IMR-90 (cell line): ENCODE results near the gene CYP4F3. TPM values are rescaled to one million over a fixed set of nuclear protein-coding genes. Genes with fewer than 3 reads are reported as not detected.

Experiments used
- ATAC-seq: fragments of 200-7000 bp; cut with Tn5 transposase; 2 replicates; pipeline ENCODE4 v1.9.1; 2020; ENCODE audit warnings: low read depth, mild to moderate bottlenecking, moderate library complexity
- BruUV-seq: library from RNA; stranded (reverse); fragments of 400-500 nt; replicated peaks from 2 replicates; lab custom pipeline; 2021; lab: Mats Ljungman, UMichigan
- CTCF ChIA-PET: fragments of 300-600 bp; formaldehyde crosslinking; extraction: SDS; loops from one replicate; lab custom pipeline; 2021; ENCODE audit warnings: antibody characterized with exemption; lab: Yijun Ruan, JAX
- POLR2A ChIA-PET: fragments of 300-600 bp; sonication (Branson Sonifier 250); formaldehyde crosslinking; loops from one replicate; lab custom pipeline; 2022; ENCODE audit warnings: antibody characterized with exemption; ENCODE audit not compliant: unreplicated experiment; lab: Charles Lee
- DNase-seq: peaks from one replicate; pipeline ENCODE4 v3.0.0; 2013
- H2AFZ ChIP-seq: replicated peaks from 2 replicates; pipeline ENCODE3; 2013; ENCODE audit warnings: low read length, mild to moderate bottlenecking; ENCODE audit not compliant: poor library complexity
- H2AK5ac ChIP-seq: 2 replicates; pipeline ENCODE4 v1.6.1; 2013; ENCODE audit warnings: low read depth, low read length, inconsistent platforms
- H2AK9ac ChIP-seq: replicated peaks from 2 replicates; pipeline ENCODE3; 2013; ENCODE audit warnings: mild to moderate bottlenecking, low read depth, low read length, moderate library complexity; ENCODE audit not compliant: poor library complexity
- H2BK120ac ChIP-seq: 2 replicates; pipeline ENCODE4 v1.6.1; 2013; ENCODE audit warnings: low read depth, low read length, inconsistent platforms
- H2BK15ac ChIP-seq: 3 replicates; pipeline ENCODE4 v1.6.1; 2013; ENCODE audit warnings: low read depth, low read length, inconsistent platforms
- H2BK20ac ChIP-seq: 2 replicates; pipeline ENCODE4 v1.6.1; 2013; ENCODE audit warnings: low read depth, mild to moderate bottlenecking, inconsistent platforms, low read length, moderate library complexity
- H2BK5ac ChIP-seq: 2 replicates; pipeline ENCODE4 v1.6.1; 2013; ENCODE audit warnings: mild to moderate bottlenecking, low read depth, low read length, inconsistent platforms; ENCODE audit not compliant: poor library complexity, severe bottlenecking
- H3K14ac ChIP-seq: replicated peaks from 2 replicates; pipeline ENCODE4 v1.6.1; 2013; ENCODE audit warnings: low read depth, low read length, inconsistent platforms
- H3K18ac ChIP-seq: 2 replicates; pipeline ENCODE4 v1.6.1; 2013; ENCODE audit warnings: low read depth, low read length, control low read depth
- H3K23ac ChIP-seq: 2 replicates; pipeline ENCODE4 v1.6.1; 2013; ENCODE audit warnings: low read depth, low read length, inconsistent platforms
- H3K27ac ChIP-seq: 2 replicates; pipeline ENCODE4 v1.5.1; 2013; ENCODE audit warnings: mild to moderate bottlenecking, control low read depth, low read length; ENCODE audit not compliant: insufficient read depth
- H3K27me3 ChIP-seq: 2 replicates; pipeline ENCODE4 v1.6.1; 2013; ENCODE audit warnings: low read length; ENCODE audit not compliant: control insufficient read depth, insufficient read depth
- H3K36me3 ChIP-seq: 2 replicates; pipeline ENCODE4 v1.6.1; 2013; ENCODE audit warnings: low read length, mixed read lengths; ENCODE audit not compliant: control insufficient read depth, insufficient read depth
- H3K4ac ChIP-seq: 2 replicates; pipeline ENCODE4 v1.6.1; 2013; ENCODE audit warnings: low read depth, low read length, inconsistent platforms
- H3K4me1 ChIP-seq: 2 replicates; pipeline ENCODE4 v1.6.1; 2013; ENCODE audit warnings: low read length, mixed read lengths; ENCODE audit not compliant: control insufficient read depth, insufficient read depth
- H3K4me2 ChIP-seq: 2 replicates; pipeline ENCODE4 v1.6.1; 2013; ENCODE audit warnings: low read depth, mild to moderate bottlenecking, control low read depth, low read length, moderate library complexity
- H3K4me3 ChIP-seq: 2 replicates; pipeline ENCODE4 v1.5.1; 2013; ENCODE audit warnings: low read depth, mild to moderate bottlenecking, control low read depth, low read length, moderate library complexity; ENCODE audit not compliant: insufficient read depth
- H3K56ac ChIP-seq: 2 replicates; pipeline ENCODE4 v1.6.1; 2013; ENCODE audit warnings: low read length, inconsistent platforms; ENCODE audit not compliant: insufficient read depth; ENCODE audit errors: extremely low read depth
- H3K79me1 ChIP-seq, 2 experiments: 2 replicates each; pipeline ENCODE4 v1.6.1; 2013; ENCODE audit warnings: low read length in 2 of 2, inconsistent platforms in 1 of 2, low read depth in 1 of 2
- H3K9ac ChIP-seq: 2 replicates; pipeline ENCODE4 v1.6.1; 2013; ENCODE audit warnings: low read depth, low read length, control low read depth
- H3K9me1 ChIP-seq: 2 replicates; pipeline ENCODE4 v1.6.1; 2013; ENCODE audit warnings: low read length, inconsistent platforms; ENCODE audit not compliant: insufficient read depth
- H3K9me3 ChIP-seq: 2 replicates; pipeline ENCODE4 v1.6.1; 2013; ENCODE audit warnings: low read length; ENCODE audit not compliant: control insufficient read depth, insufficient read depth
- H4K20me1 ChIP-seq: 2 replicates; pipeline ENCODE4 v1.6.1; 2013; ENCODE audit warnings: low read length, inconsistent platforms; ENCODE audit not compliant: insufficient read depth
- H4K5ac ChIP-seq: 2 replicates; pipeline ENCODE4 v1.6.1; 2013; ENCODE audit warnings: mild to moderate bottlenecking, low read depth, low read length, control low read depth
- H4K8ac ChIP-seq, 2 experiments: 2 replicates each; pipeline ENCODE4 v1.6.1; 2013; ENCODE audit warnings: low read depth in 2 of 2, low read length in 2 of 2, control low read depth in 1 of 2, inconsistent platforms in 1 of 2
- H4K91ac ChIP-seq: 2 replicates; pipeline ENCODE4 v1.6.1; 2013; ENCODE audit warnings: low read depth, low read length, inconsistent platforms; ENCODE audit not compliant: insufficient read depth
- MAFK ChIP-seq: IDR thresholded peaks from 2 replicates; pipeline ENCODE4 v1.6.1; 2012; ENCODE audit warnings: low read depth, low read length, improper control_type of control experiment
- POLR2A ChIP-seq: IDR thresholded peaks from 2 replicates; pipeline ENCODE4 v1.6.1; 2012; ENCODE audit warnings: mild to moderate bottlenecking, low read depth, low read length
- RAD21 ChIP-seq: IDR thresholded peaks from 2 replicates; pipeline ENCODE4 v1.6.1; 2012; ENCODE audit warnings: low read length, improper control_type of control experiment
- SMC3 ChIP-seq: fragments of 150-350 bp; IDR thresholded peaks from 2 replicates; pipeline ENCODE4 v1.6.1; 2016; ENCODE audit warnings: low read depth, mild to moderate bottlenecking, antibody characterized with exemption, low read length, moderate library complexity
- WGBS, 2 experiments: methylation state at CpG; one replicate each; pipeline versions ENCODE4 v1.1.5 to v1.1.7; 2013; ENCODE audit warnings: missing lambda C conversion rate in 2 of 2; ENCODE audit not compliant: insufficient read length in 1 of 2; ENCODE audit errors: extremely low coverage in 2 of 2; 5-methylcytosine and 5-hydroxymethylcytosine counted together
- dilution Hi-C: fragments of 300-500 bp; cut with HindIII; formaldehyde crosslinking; loops from one replicate; pipeline ENCODE4 v1.14.3; 2018; ENCODE audit warnings: low sequenced_read_pairs; ENCODE audit not compliant: unreplicated experiment
- in situ Hi-C: fragments of 300-500 bp; cut with MboI; formaldehyde crosslinking; loops from 3 replicates; pipeline ENCODE4 v1.14.3; 2019; ENCODE audit warnings: low sequenced_read_pairs, inconsistent platforms, mixed read lengths
- intact Hi-C: fragments of 100-400 bp; cut with micrococcal nuclease; formaldehyde crosslinking; loops from 2 replicates; pipeline ENCODE4 v1.10.0; 2022
- polyA plus RNA-seq, 3 experiments: library from polyadenylated mRNA; depleted of rRNA; stranded (reverse); fragments of >200 nt; gene quantifications; 2 replicates each; pipeline ENCODE4 v1.2.3, GENCODE V29; 2012; ENCODE audit warnings: low replicate concordance in 1 of 3
- total RNA-seq: library from RNA; depleted of rRNA; stranded (reverse); fragments of >200 nt; gene quantifications from 2 replicates; pipeline ENCODE4 v1.2.3, GENCODE V29; 2012
- TF ChIP-seq, protein P1 (sequence below): fragments of 150-350 bp; IDR thresholded peaks from 2 replicates; pipeline ENCODE4 v1.6.1; 2016; ENCODE audit warnings: low read depth, mild to moderate bottlenecking, low read length, moderate library complexity, borderline replicate concordance
- TF ChIP-seq, protein P2 (sequence below): conservative IDR thresholded peaks from 2 replicates; pipeline ENCODE4 v1.5.1; 2012; ENCODE audit warnings: mild to moderate bottlenecking, low read depth, low read length, improper control_type of control experiment

CYP4F3 gene
- total and polyA plus RNA-seq, 2 of the 4 experiments (the other 2 are of a cell fraction), result not detected

GRCh38 chr19:15629003-15629880 is 11.5 kb upstream of the CYP4F3 start:
- no peaks in the 10 kb centered on the region for H3K9me1 ChIP-seq
- no peak overlapping the region for H3K27ac ChIP-seq
- H3K9ac ChIP-seq, result no peak overlapping the region
- dilution Hi-C loops (no loop called here), in situ Hi-C loops (loop anchor here (25.0 kb wide), 2 partner anchors 558 to 783 kb away; partner anchors contain the start of genes AP1M1 and FAM32A), intact Hi-C loops (loop anchor here (2.0 kb wide), 1 partner anchor 412 kb away; no protein-coding TSS in a partner anchor)
- peak overlapping the region; percentile 58 for H2AFZ ChIP-seq
- TF ChIP-seq POLR2A (no peak), MAFK (no peak), RAD21 (peak; percentile 75), SMC3 (peak; percentile 44)
- TF ChIP-seq, protein P1, sequence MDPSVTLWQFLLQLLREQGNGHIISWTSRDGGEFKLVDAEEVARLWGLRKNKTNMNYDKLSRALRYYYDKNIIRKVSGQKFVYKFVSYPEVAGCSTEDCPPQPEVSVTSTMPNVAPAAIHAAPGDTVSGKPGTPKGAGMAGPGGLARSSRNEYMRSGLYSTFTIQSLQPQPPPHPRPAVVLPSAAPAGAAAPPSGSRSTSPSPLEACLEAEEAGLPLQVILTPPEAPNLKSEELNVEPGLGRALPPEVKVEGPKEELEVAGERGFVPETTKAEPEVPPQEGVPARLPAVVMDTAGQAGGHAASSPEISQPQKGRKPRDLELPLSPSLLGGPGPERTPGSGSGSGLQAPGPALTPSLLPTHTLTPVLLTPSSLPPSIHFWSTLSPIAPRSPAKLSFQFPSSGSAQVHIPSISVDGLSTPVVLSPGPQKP, result no peak
- TF ChIP-seq, protein P2, sequence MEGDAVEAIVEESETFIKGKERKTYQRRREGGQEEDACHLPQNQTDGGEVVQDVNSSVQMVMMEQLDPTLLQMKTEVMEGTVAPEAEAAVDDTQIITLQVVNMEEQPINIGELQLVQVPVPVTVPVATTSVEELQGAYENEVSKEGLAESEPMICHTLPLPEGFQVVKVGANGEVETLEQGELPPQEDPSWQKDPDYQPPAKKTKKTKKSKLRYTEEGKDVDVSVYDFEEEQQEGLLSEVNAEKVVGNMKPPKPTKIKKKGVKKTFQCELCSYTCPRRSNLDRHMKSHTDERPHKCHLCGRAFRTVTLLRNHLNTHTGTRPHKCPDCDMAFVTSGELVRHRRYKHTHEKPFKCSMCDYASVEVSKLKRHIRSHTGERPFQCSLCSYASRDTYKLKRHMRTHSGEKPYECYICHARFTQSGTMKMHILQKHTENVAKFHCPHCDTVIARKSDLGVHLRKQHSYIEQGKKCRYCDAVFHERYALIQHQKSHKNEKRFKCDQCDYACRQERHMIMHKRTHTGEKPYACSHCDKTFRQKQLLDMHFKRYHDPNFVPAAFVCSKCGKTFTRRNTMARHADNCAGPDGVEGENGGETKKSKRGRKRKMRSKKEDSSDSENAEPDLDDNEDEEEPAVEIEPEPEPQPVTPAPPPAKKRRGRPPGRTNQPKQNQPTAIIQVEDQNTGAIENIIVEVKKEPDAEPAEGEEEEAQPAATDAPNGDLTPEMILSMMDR, result peak; percentile 73
- no peak overlapping the region for H2BK15ac ChIP-seq
- ATAC-seq, result peak; percentile 92
- no peak overlapping the region for H2BK20ac ChIP-seq
- WGBS, 2 experiments, result no CpG with 5 or more reads among the region's 25 CpGs
- H3K14ac ChIP-seq, result no peak overlapping the region
- H2AK9ac ChIP-seq, result no peak overlapping the region
- BruUV-seq, result no TSS peak
- H2BK5ac ChIP-seq, result no peak overlapping the region
- H3K23ac ChIP-seq, result no peak overlapping the region
- no peak overlapping the region for H4K8ac ChIP-seq
- H3K36me3 ChIP-seq, result no peaks in the 10 kb centered on the region
- no peaks in the 10 kb centered on the region for H3K4me1 ChIP-seq
- no peak overlapping the region for H3K4ac ChIP-seq
- H4K5ac ChIP-seq, result no peak overlapping the region
- peak; percentile 19 for DNase-seq
- no peaks in the 10 kb centered on the region for H4K20me1 ChIP-seq
- H2BK120ac ChIP-seq, result no peak overlapping the region
- ChIA-PET POLR2A (no interaction called here), CTCF (interaction anchor here (0.6 kb wide), 1 partner anchor 754 kb away, joined by 4 read pairs; no protein-coding TSS in a partner anchor)
- no peak overlapping the region for H3K18ac ChIP-seq
- no peak overlapping the region for H3K4me3 ChIP-seq
- H3K4me2 ChIP-seq, result no peak overlapping the region
- H3K79me1 ChIP-seq, result no peaks in the 10 kb centered on the region
- no peak overlapping the region for H2AK5ac ChIP-seq
- H3K56ac ChIP-seq, result no peak overlapping the region
- H3K9me3 ChIP-seq, result no peaks in the 10 kb centered on the region; the same call in 1 of the 2 replicates
- no peaks in the 10 kb centered on the region for H3K27me3 ChIP-seq
- no peak overlapping the region for H4K91ac ChIP-seq
